Kidney (tissue), 14 donors: ENCODE measurements around the gene NSRP1. TPM values are rescaled to one million over a fixed set of nuclear protein-coding genes. Genes with fewer than 3 reads are reported as not detected.

Experiments
- DNase-seq, 5 donors: peaks; one replicate each; pipeline ENCODE4 v3.0.0-alpha.2; 2013 to 2020
- FAIRE-seq: peaks from 2 replicates; lab custom pipeline; 2012; peaks lifted over from hg19 to GRCh38; lab: Jason Lieb, UNC
- H3K27ac ChIP-seq, 2 donors: one replicate each; pipeline ENCODE4 v1.7.0; 2013; ENCODE audit warnings: low read depth in 2 of 2, low read length in 2 of 2, inconsistent platforms in 1 of 2
- H3K27me3 ChIP-seq: one replicate; pipeline ENCODE4 v1.7.1; 2013; ENCODE audit warnings: low read length, inconsistent platforms; ENCODE audit not compliant: control insufficient read depth, insufficient read depth
- H3K36me3 ChIP-seq, 3 donors: one replicate each; pipeline versions ENCODE4 v1.7.0 to v1.7.1; 2013; ENCODE audit warnings: low read length in 3 of 3, control low read depth in 1 of 3, inconsistent platforms in 1 of 3; ENCODE audit not compliant: insufficient read depth in 3 of 3, control insufficient read depth in 2 of 3
- H3K4me1 ChIP-seq, 3 donors: one replicate each; pipeline versions ENCODE4 v1.7.0 to v1.7.1; 2013; ENCODE audit warnings: low read length in 3 of 3, inconsistent platforms in 1 of 3, low read depth in 1 of 3; ENCODE audit not compliant: control insufficient read depth in 2 of 3, insufficient read depth in 2 of 3
- H3K4me3 ChIP-seq, 3 donors: one replicate each; pipeline versions ENCODE4 v1.7.0 to v1.8.1; 2013; ENCODE audit warnings: low read length in 3 of 3, control low read depth in 1 of 3, inconsistent platforms in 1 of 3
- H3K9ac ChIP-seq, 3 donors: one replicate each; pipeline versions ENCODE4 v1.7.0 to v1.7.1; 2013; ENCODE audit warnings: low read length in 3 of 3, control low read depth in 1 of 3, inconsistent platforms in 1 of 3
- H3K9me3 ChIP-seq, 3 donors: one replicate each; pipeline versions ENCODE4 v1.7.0 to v1.7.1; 2013; ENCODE audit warnings: low read length in 3 of 3, control low read depth in 1 of 3, inconsistent platforms in 1 of 3; ENCODE audit not compliant: control insufficient read depth in 2 of 3, insufficient read depth in 1 of 3
- CTCF ChIP-seq: IDR thresholded peaks from 3 replicates; pipeline ENCODE4 v1.5.1; 2012; ENCODE audit warnings: mild to moderate bottlenecking, moderate library complexity, borderline replicate concordance; ENCODE audit not compliant: insufficient read depth; ENCODE audit errors: extremely low read depth
- intact Hi-C: fragments of 100-400 bp; cut with DNase I; formaldehyde crosslinking; loops from one replicate; pipeline ENCODE4 v1.11.1; 2022
- polyA plus RNA-seq: library from polyadenylated mRNA; stranded (reverse); fragments of 350-450 nt; fragmentation: Illumina TruSeq; extraction: RNeasy Lipid Tissue Mini Kit (QIAGEN cat#74804); gene quantifications from one replicate; pipeline ENCODE4 v1.2.3, GENCODE V29; 2014; ENCODE audit warnings: low read depth, low replicate concordance; ENCODE audit not compliant: insufficient read depth
- total RNA-seq: library from RNA; stranded (reverse); fragmentation: NEBNext Ultra II Directional; extraction: Animal tissue kit (Norgen Biotek cat#: 25700); gene quantifications from one replicate; pipeline ENCODE4 v1.2.1, GENCODE V29; 2021
- donor health status: control.
- donor health status: control.
- donor health status: control.
- donor health status: control.
- donor health status: control.
- donor health status: DM: yes; HTN: yes; CAD: no.
- donor health status: Normal renal cell carcinoma (clear cell type).

NSRP1 gene
- total and polyA plus RNA-seq, 2 donors from 2014 or later, result 17.2 to 40.2 TPM

- Histone ChIP-seq H3K4me1 (no peaks in the 10 kb centered on the region), H3K27me3 (no peaks in the 10 kb centered on the region), H3K36me3 (no peaks in the 10 kb centered on the region), H3K27ac (no peak overlapping the region), H3K4me3 (no peak overlapping the region), H3K9me3 (no peaks in the 10 kb centered on the region), H3K9ac (no peak overlapping the region)
- intact Hi-C loops, result no loop called here
- no peak for TF ChIP-seq CTCF
- DNase-seq, result no peak
- FAIRE-seq, result no peak
Observed at GRCh38 chr17:30148376-30148775, 31.8 kb downstream of the NSRP1 start.

- TF ChIP-seq CTCF, result no peak
- no peak for FAIRE-seq
Observed at GRCh38 chr17:30151471-30151870, 34.9 kb downstream of the NSRP1 start.

GRCh38 chr17:30153463-30153862 is 36.8 kb downstream of the NSRP1 start:
- DNase-seq (no peak), FAIRE-seq (no peak)
- intact Hi-C loops, result no loop called here
- Histone ChIP-seq H3K27ac (no peak overlapping the region), H3K9ac (no peak overlapping the region), H3K27me3 (no peaks in the 10 kb centered on the region), H3K4me1 (no peaks in the 10 kb centered on the region), H3K4me3 (no peak overlapping the region), H3K9me3 (peaks cover 0 to under 1% (median 0%) of the 10 kb centered on the region in 3 donors), H3K36me3 (peaks cover 0 to 2% (median 0%) of the 10 kb centered on the region in 3 donors)
- TF ChIP-seq CTCF, result no peak

More at GRCh38 chr17:30151471-30151870, 34.9 kb downstream of the NSRP1 start:
- no peak overlapping the region for H3K27ac ChIP-seq
- H3K36me3 ChIP-seq, result peaks cover 0 to 2% (median 0%) of the 10 kb centered on the region in 3 donors
- no peaks in the 10 kb centered on the region for H3K27me3 ChIP-seq
- no peaks in the 10 kb centered on the region for H3K9me3 ChIP-seq
- H3K9ac ChIP-seq, result no peak overlapping the region
- no peak overlapping the region for H3K4me3 ChIP-seq
- no peaks in the 10 kb centered on the region for H3K4me1 ChIP-seq
- intact Hi-C loops, result no loop called here
- no peak for DNase-seq

- peaks cover 0 to 7% (median 1%) of the 10 kb centered on the region in 3 donors for H3K9me3 ChIP-seq
- FAIRE-seq (no peak), DNase-seq (no peak)
- peaks cover 0 to 2% (median 0%) of the 10 kb centered on the region in 3 donors for H3K36me3 ChIP-seq
- TF ChIP-seq CTCF, result no peak
- intact Hi-C loops, result no loop called here
- H3K27me3 ChIP-seq, result no peaks in the 10 kb centered on the region
- H3K4me1 ChIP-seq, result no peaks in the 10 kb centered on the region
- no peak overlapping the region for H3K4me3 ChIP-seq
- no peak overlapping the region for H3K9ac ChIP-seq
- H3K27ac ChIP-seq, result no peak overlapping the region
Observed at GRCh38 chr17:30155389-30155788, 38.8 kb downstream of the NSRP1 start.
